BE2C (cell line): ENCODE data around the gene KCNJ6.
"Not testable (repeated sequence)": the region's sequence is repeated elsewhere in the genome, so short reads cannot be mapped to it uniquely, and the experiment has no call there.

Source experiments
- DNase-seq: peaks from one replicate; pipeline ENCODE4 v3.0.0-alpha.2; 2020
- H3K27me3 ChIP-seq: fragments of 250-450 bp; sonication (Bioruptor Pico); 2 replicates; pipeline ENCODE4 v1.5.1; 2020; ENCODE audit warnings: mild to moderate bottlenecking
- H3K36me3 ChIP-seq: fragments of 250-450 bp; sonication (Bioruptor Pico); 2 replicates; pipeline ENCODE4 v1.5.1; 2020; ENCODE audit warnings: mild to moderate bottlenecking
- H3K4me1 ChIP-seq: fragments of 250-450 bp; sonication (Bioruptor Pico); 2 replicates; pipeline ENCODE4 v1.5.1; 2020
- H3K4me3 ChIP-seq: 2 replicates; pipeline ENCODE4 v1.5.1; 2011; ENCODE audit warnings: low read depth, low read length
- H3K9me3 ChIP-seq: fragments of 250-450 bp; sonication (Bioruptor Pico); 2 replicates; pipeline ENCODE4 v1.5.1; 2020
- CTCF ChIP-seq: IDR thresholded peaks from 2 replicates; pipeline ENCODE4 v1.5.1; 2012; ENCODE audit warnings: mild to moderate bottlenecking, low read depth, low read length

The KCNJ6 gene

GRCh38 chr21:37717534-37717933 is 198.7 kb downstream of the KCNJ6 start:
- no peak for DNase-seq
- no peak for TF ChIP-seq CTCF

GRCh38 chr21:37712569-37712934 is 203.7 kb downstream of the KCNJ6 start:
- not testable (repeated sequence) for H3K36me3 ChIP-seq, H3K27me3 ChIP-seq, H3K4me1 ChIP-seq, H3K4me3 ChIP-seq, H3K9me3 ChIP-seq, DNase-seq

More at GRCh38 chr21:37717534-37717933, 198.7 kb downstream of the KCNJ6 start:
- no peaks in the 10 kb centered on the region for H3K36me3 ChIP-seq
- H3K4me1 ChIP-seq = no peaks in the 10 kb centered on the region
- H3K27me3 ChIP-seq = peaks cover 4% of the 10 kb centered on the region
- no peaks in the 10 kb centered on the region for H3K9me3 ChIP-seq
- H3K4me3 ChIP-seq = no peak overlapping the region

- no peaks in the 10 kb centered on the region for H3K36me3 ChIP-seq
- DNase-seq = peak; percentile 76
- peak; percentile 94 for TF ChIP-seq CTCF
Measured at GRCh38 chr21:37711836-37712568, 204.3 kb downstream of the KCNJ6 start.

GRCh38 chr21:37711286-37711829 is 204.9 kb downstream of the KCNJ6 start:
- Histone ChIP-seq H3K4me3 (no peak overlapping the region), H3K36me3 (no peaks in the 10 kb centered on the region), H3K9me3 (no peaks in the 10 kb centered on the region), H3K4me1 (no peaks in the 10 kb centered on the region; the same call in 1 of the 2 replicates), H3K27me3 (peaks cover 4% of the 10 kb centered on the region)
- TF ChIP-seq CTCF = no peak
- DNase-seq = no peak

More at GRCh38 chr21:37711836-37712568, 204.3 kb downstream of the KCNJ6 start:
- Histone ChIP-seq H3K27me3 (peaks cover 4% of the 10 kb centered on the region), H3K4me3 (no peak overlapping the region), H3K4me1 (no peaks in the 10 kb centered on the region; the same call in 1 of the 2 replicates), H3K9me3 (no peaks in the 10 kb centered on the region)

GRCh38 chr21:37710546-37711285 is 205.5 kb downstream of the KCNJ6 start:
- Histone ChIP-seq H3K36me3 (no peaks in the 10 kb centered on the region), H3K4me1 (no peaks in the 10 kb centered on the region; the same call in 1 of the 2 replicates), H3K27me3 (peaks cover 4% of the 10 kb centered on the region), H3K9me3 (no peaks in the 10 kb centered on the region), H3K4me3 (no peak overlapping the region)
- peak; percentile 18 for DNase-seq
- TF ChIP-seq CTCF = no peak

- TF ChIP-seq CTCF = no peak
Measured at GRCh38 chr21:37704751-37705150, 211.5 kb downstream of the KCNJ6 start.

More at GRCh38 chr21:37704751-37705150, 211.5 kb downstream of the KCNJ6 start:
- Histone ChIP-seq H3K27me3 (no peaks in the 10 kb centered on the region), H3K4me3 (no peak overlapping the region), H3K36me3 (no peaks in the 10 kb centered on the region), H3K9me3 (no peaks in the 10 kb centered on the region), H3K4me1 (no peaks in the 10 kb centered on the region; the same call in 1 of the 2 replicates)
- no peak for DNase-seq
